Upper lobe of left lung (tissue), 6 donors: ENCODE results near the gene NDUFAF2. TPM values are rescaled to one million over a fixed set of nuclear protein-coding genes. Genes with fewer than 3 reads are reported as not detected.
A peak's percentile ranks its signal among the peaks of the same experiment; 100 is the strongest.

ENCODE experiments used
- ATAC-seq, 2 donors: fragments of 200-7000 bp; cut with Tn5 transposase; one replicate each; pipeline ENCODE4 v1.9.1; 2022; ENCODE audit warnings: mild to moderate bottlenecking in 2 of 2, moderate library complexity in 2 of 2; ENCODE audit not compliant: low FRiP score in 2 of 2
- DNase-seq, 2 donors: peaks; one replicate each; pipeline ENCODE4 v3.0.0-alpha.2; 2019 to 2020
- H3K27ac ChIP-seq, 4 donors: fragments of 200-600 bp; sonication (generic); one replicate each; pipeline ENCODE4 v1.5.1; 2016 to 2019
- H3K27me3 ChIP-seq, 4 donors: fragments of 200-600 bp; sonication (generic); one replicate each; pipeline ENCODE4 v1.5.1; 2017 to 2019
- H3K36me3 ChIP-seq, 4 donors: fragments of 200-600 bp; sonication (generic); one replicate each; pipeline ENCODE4 v1.5.1; 2016 to 2019
- H3K4me1 ChIP-seq, 4 donors: fragments of 200-600 bp; sonication (generic); one replicate each; pipeline ENCODE4 v1.5.1; 2018 to 2019
- H3K4me3 ChIP-seq, 4 donors: fragments of 200-600 bp; sonication (generic); one replicate each; pipeline ENCODE4 v1.5.1; 2017 to 2019; ENCODE audit warnings: mild to moderate bottlenecking in 2 of 4, moderate library complexity in 1 of 4
- H3K9me3 ChIP-seq, 4 donors: fragments of 200-600 bp; sonication (generic); one replicate each; pipeline ENCODE4 v1.5.1; 2018 to 2019
- EP300 ChIP-seq, 4 donors: sonication (generic); formaldehyde crosslinking; IDR thresholded peaks; one replicate each; pipeline ENCODE4 v1.5.1; 2017; ENCODE audit warnings: antibody characterized with exemption in 4 of 4, control low read depth in 2 of 4
- POLR2A ChIP-seq, 4 donors: fragments of 450-650 bp; IDR thresholded peaks; one replicate each; pipeline ENCODE4 v1.5.1; 2016 to 2017; ENCODE audit warnings: antibody characterized with exemption in 4 of 4, mild to moderate bottlenecking in 2 of 4
- POLR2AphosphoS5 ChIP-seq, 2 donors: sonication (generic); formaldehyde crosslinking; IDR thresholded peaks; one replicate each; pipeline ENCODE4 v1.5.1; 2017; ENCODE audit warnings: antibody characterized with exemption in 2 of 2
- WGBS, 2 donors: methylation state at CpG; one replicate each; pipeline ENCODE4 v1.1.5; 2017 to 2018; 5-methylcytosine and 5-hydroxymethylcytosine counted together
- total RNA-seq, 6 donors: library from RNA; depleted of rRNA in 4 of 6; stranded (reverse); fragments of >200 nt in 4 of 6; gene quantifications; one replicate each; pipeline versions ENCODE4 v1.1.0 to v1.2.1, GENCODE V29; 2016 to 2021
- TF ChIP-seq, protein P1 (sequence below), 6 experiments: fragments of 450-650 bp in 4 of 6; fragments of 200-600 bp in 2 of 6; sonication (generic) in 2 of 6; IDR thresholded peaks; one replicate each; pipeline ENCODE4 v1.5.1; 2016 to 2019; ENCODE audit warnings: antibody characterized with exemption in 6 of 6
- donor health status: DM: no; HTN: no; CAD: no; lungs with moderate emphysema.
- donor health status: DM: no; HTN: yes; CAD: no; lungs with severe emphysema.

NDUFAF2 gene
- total RNA-seq, 6 donors from 2014 or later, result 14.2 to 41.6 (median 20.5) TPM; not detected in 1

DNA sequence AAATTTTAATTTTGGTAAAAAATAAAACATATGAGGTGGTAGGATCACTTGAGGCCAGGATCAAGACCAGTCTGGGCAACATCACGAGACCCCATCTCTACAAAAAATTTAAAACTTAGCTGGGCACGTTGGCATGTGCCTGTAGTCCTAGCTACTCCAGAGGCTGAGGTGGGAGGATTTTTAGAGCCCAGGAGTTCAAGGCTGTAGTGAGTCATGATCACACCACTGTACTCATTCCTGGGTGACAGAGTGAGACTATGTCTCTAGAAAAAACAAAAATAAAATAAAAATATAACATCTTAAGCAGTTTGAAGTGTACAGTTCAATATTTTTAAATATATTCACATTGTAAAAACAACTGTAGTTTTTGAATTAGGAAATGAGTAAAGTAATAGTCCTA lies 108.9 kb downstream of the NDUFAF2 start:
- Histone ChIP-seq H3K27me3 (no peaks in the 10 kb centered on the region), H3K27ac (no peak overlapping the region), H3K4me3 (no peak overlapping the region), H3K36me3 (no peaks in the 10 kb centered on the region), H3K9me3 (no peaks in the 10 kb centered on the region), H3K4me1 (no peaks in the 10 kb centered on the region)
- TF ChIP-seq POLR2AphosphoS5 (IDR thresholded peaks at IDR 0.05) (no peak), EP300 (IDR thresholded peaks at IDR 0.05) (no peak), POLR2A (IDR thresholded peaks at IDR 0.05) (no peak)
- no peak for ATAC-seq
- WGBS, 2 donors, result 45 to 67% methylated on average over 2 of the region's 2 CpGs
- DNase-seq, result no peak

DNA sequence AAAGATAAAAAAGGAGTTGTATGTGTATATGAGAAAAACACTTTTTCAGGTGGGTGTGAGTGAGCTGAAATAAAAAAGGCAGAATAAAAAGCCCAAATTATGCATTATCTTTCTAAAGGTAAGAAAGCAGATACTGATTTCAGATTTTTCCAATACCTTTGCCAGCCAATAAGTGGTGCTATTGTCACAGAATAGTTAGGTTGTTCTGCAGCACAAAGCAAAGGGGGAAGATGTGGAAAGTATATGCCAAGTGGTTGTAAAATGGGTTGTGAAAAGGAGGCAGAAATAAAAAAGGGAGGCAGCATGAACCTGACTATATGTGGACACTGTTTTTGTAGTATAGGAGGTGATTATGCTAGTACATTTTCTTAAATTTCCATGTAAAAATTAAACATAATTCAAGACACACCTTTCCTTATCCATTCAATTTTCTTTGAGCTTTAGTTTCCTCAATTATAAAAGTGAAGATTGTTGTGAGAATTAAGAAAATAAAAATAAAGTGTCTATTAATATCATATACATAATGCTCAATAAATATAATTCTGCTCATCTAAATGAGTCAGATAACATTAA lies 110.5 kb downstream of the NDUFAF2 start:
- Histone ChIP-seq H3K36me3 (no peaks in the 10 kb centered on the region), H3K4me3 (no peak overlapping the region), H3K4me1 (no peaks in the 10 kb centered on the region), H3K27me3 (no peaks in the 10 kb centered on the region), H3K27ac (no peak overlapping the region), H3K9me3 (no peaks in the 10 kb centered on the region)
- ATAC-seq (peak in 1 of 2 donors; percentile 65), DNase-seq (no peak)
- TF ChIP-seq, protein P1, sequence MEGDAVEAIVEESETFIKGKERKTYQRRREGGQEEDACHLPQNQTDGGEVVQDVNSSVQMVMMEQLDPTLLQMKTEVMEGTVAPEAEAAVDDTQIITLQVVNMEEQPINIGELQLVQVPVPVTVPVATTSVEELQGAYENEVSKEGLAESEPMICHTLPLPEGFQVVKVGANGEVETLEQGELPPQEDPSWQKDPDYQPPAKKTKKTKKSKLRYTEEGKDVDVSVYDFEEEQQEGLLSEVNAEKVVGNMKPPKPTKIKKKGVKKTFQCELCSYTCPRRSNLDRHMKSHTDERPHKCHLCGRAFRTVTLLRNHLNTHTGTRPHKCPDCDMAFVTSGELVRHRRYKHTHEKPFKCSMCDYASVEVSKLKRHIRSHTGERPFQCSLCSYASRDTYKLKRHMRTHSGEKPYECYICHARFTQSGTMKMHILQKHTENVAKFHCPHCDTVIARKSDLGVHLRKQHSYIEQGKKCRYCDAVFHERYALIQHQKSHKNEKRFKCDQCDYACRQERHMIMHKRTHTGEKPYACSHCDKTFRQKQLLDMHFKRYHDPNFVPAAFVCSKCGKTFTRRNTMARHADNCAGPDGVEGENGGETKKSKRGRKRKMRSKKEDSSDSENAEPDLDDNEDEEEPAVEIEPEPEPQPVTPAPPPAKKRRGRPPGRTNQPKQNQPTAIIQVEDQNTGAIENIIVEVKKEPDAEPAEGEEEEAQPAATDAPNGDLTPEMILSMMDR (IDR thresholded peaks at IDR 0.05), result peak; percentile 42 to 72 (median 52)
- no peak for TF ChIP-seq POLR2A (IDR thresholded peaks at IDR 0.05)

DNA sequence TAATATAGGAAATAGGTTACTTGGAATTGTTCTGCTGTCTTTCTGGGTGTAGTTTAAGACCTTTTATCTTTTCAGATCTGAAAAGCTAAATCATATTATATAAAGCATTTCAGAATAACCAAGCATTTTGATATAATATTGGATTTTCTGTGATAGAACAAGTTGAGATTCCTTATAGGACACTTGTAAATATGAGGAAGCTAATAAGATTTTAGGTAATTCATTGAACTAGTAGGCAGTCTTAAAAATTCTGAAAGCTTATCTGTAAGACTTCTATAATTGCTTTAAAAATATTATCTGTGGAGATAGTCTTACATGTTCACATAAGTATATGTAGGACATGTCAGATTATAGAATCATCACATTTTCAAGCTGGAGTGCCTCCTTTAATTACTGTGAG lies 114.5 kb downstream of the NDUFAF2 start:
- no peak for DNase-seq
- Histone ChIP-seq H3K4me3 (no peak overlapping the region), H3K4me1 (no peaks in the 10 kb centered on the region), H3K9me3 (no peaks in the 10 kb centered on the region), H3K27me3 (no peaks in the 10 kb centered on the region), H3K27ac (no peak overlapping the region), H3K36me3 (no peaks in the 10 kb centered on the region)
- no peak for ATAC-seq
- TF ChIP-seq, protein P1 (IDR thresholded peaks at IDR 0.05), result no peak
- TF ChIP-seq EP300 (IDR thresholded peaks at IDR 0.05), result no peak
- no peak for TF ChIP-seq POLR2A (IDR thresholded peaks at IDR 0.05)
- TF ChIP-seq POLR2AphosphoS5 (IDR thresholded peaks at IDR 0.05), result no peak

DNA sequence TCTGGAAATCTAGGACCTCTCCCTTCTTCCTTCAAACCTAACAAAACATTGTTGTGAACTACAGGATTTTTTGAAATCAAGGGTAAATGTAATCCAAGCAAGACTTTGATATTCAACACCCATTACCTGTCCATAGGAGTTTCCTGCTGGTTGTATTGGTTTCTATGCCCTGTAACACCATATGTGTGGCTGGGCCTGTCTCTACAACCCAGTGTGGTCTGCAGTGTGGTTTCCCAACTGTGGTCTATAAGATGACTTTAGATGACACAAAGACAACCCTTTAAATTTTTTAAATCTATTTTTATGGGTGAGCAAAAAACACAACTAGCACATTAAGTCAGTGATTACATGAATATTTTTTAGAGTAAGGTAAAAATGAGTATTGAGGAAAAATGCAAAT lies 124.1 kb downstream of the NDUFAF2 start:
- TF ChIP-seq POLR2A (IDR thresholded peaks at IDR 0.05) (no peak), POLR2AphosphoS5 (IDR thresholded peaks at IDR 0.05) (no peak), EP300 (IDR thresholded peaks at IDR 0.05) (no peak)
- TF ChIP-seq, protein P1 (IDR thresholded peaks at IDR 0.05), result no peak
- ATAC-seq (no peak), DNase-seq (no peak)
- Histone ChIP-seq H3K9me3 (no peaks in the 10 kb centered on the region), H3K4me1 (no peaks in the 10 kb centered on the region), H3K27ac (no peak overlapping the region), H3K4me3 (no peak overlapping the region), H3K27me3 (no peaks in the 10 kb centered on the region), H3K36me3 (no peaks in the 10 kb centered on the region)

DNA sequence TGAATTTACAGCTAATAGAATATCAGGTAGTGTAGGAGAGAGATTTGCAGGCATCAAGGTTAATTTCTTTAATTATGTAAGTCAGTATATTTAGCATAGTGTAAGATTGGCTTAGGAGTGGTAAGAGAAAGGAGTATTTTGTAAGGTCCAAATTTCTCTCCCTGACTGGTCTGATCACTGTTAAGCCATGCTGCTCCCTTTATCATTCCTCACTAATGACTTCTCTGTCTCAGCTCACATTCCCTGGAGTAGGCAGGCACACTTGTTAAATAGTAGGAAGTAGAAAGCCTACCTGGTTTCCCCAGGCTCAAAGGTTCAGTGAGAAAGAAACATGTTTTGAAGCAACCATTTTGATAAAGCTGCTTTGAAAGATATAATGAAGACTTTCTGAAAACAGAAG lies 126.5 kb downstream of the NDUFAF2 start:
- no peak for ATAC-seq
- no peaks in the 10 kb centered on the region for H3K36me3 ChIP-seq

More for the DNA sequence above, 126.5 kb downstream of the NDUFAF2 start:
- no peaks in the 10 kb centered on the region for H3K4me1 ChIP-seq
- no peaks in the 10 kb centered on the region for H3K27me3 ChIP-seq
- TF ChIP-seq POLR2AphosphoS5 (IDR thresholded peaks at IDR 0.05), result no peak
- no peak for TF ChIP-seq POLR2A (IDR thresholded peaks at IDR 0.05)
- TF ChIP-seq, protein P1 (IDR thresholded peaks at IDR 0.05), result no peak
- no peak for TF ChIP-seq EP300 (IDR thresholded peaks at IDR 0.05)
- H3K27ac ChIP-seq, result no peak overlapping the region
- no peaks in the 10 kb centered on the region for H3K9me3 ChIP-seq
- no peak overlapping the region for H3K4me3 ChIP-seq
- no peak for DNase-seq
